HFF-Myc (cell line): ENCODE measurements around the gene CELA2A.

Experiments used
- DNase-seq: peaks from one replicate; pipeline ENCODE4 v3.0.0-alpha.2; 2011; ENCODE audit warnings: low read depth; ENCODE audit errors: extremely low read depth
- H3K4me3 ChIP-seq: replicated peaks from 2 replicates; pipeline ENCODE4 v1.5.1; 2011; ENCODE audit warnings: low read depth, mild to moderate bottlenecking, control low read depth, low read length
- TF ChIP-seq, protein P1 (sequence below): IDR thresholded peaks from 2 replicates; pipeline ENCODE4 v1.5.1; 2012; ENCODE audit warnings: mild to moderate bottlenecking, low read depth, low read length, control low read depth; ENCODE audit errors: missing control alignments

Gene CELA2A

DNA sequence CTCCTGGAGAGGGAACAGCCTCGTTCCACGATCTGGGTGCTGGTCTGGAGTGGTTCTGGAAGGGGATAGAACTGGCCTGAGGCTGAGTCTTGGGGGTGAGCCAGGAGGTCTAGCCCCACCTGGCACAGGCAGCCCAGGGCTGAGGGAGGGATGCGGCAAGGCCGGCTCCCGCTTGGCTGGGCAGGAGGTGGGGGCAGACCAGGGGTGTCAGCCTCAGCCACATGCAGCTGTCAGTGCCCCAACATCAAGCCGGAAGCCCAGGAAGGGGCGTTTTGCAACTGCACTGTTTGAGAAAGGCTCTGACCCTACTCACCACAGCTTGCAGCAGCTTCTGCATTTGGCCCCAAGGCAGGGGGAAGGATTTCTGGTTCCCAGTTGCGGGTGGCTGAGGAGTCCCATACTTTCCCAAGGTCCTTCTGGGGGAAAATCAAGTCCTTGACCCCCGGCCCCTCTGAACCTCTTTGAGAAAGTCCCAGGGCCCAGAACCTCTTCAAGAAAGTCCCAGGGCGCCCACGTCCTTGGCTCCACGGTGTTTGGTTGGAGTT lies 44.9 kb upstream of the CELA2A start:
- TF ChIP-seq, protein P1, sequence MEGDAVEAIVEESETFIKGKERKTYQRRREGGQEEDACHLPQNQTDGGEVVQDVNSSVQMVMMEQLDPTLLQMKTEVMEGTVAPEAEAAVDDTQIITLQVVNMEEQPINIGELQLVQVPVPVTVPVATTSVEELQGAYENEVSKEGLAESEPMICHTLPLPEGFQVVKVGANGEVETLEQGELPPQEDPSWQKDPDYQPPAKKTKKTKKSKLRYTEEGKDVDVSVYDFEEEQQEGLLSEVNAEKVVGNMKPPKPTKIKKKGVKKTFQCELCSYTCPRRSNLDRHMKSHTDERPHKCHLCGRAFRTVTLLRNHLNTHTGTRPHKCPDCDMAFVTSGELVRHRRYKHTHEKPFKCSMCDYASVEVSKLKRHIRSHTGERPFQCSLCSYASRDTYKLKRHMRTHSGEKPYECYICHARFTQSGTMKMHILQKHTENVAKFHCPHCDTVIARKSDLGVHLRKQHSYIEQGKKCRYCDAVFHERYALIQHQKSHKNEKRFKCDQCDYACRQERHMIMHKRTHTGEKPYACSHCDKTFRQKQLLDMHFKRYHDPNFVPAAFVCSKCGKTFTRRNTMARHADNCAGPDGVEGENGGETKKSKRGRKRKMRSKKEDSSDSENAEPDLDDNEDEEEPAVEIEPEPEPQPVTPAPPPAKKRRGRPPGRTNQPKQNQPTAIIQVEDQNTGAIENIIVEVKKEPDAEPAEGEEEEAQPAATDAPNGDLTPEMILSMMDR, result no peak
- H3K4me3 ChIP-seq, result peak overlapping the region; percentile 79
- no peak for DNase-seq

DNA sequence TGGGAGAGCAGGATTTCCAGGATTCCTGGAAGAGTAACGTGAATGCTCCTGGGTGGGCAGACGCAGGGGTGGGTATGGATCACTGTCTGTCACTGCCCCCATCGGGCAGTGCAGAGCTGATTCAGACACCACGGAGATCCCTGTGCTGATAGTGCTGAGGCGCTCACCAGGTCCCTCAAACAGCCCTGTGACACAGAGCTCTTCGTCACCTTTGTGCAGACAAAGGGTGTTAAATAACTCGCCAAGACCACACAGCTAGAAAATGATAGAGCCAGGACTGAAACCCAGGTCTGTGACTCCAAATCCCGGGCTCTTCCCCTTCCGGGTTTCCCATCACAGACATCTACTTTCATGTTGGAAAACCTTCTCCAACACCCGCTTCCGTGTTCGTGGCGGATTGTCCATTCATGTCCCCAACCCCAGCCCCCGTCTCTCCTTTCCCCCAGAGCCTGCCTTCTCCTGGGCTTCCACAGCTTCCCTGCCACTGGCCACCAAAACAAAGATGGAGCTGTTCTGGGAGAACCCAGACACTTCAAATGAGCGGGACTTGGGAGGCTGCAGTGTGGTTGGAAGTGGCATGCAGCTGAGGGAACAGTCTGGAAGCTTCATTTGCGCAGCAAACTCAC lies 44.2 kb upstream of the CELA2A start:
- DNase-seq, result no peak
- H3K4me3 ChIP-seq, result peak overlapping the region; percentile 79
- TF ChIP-seq, protein P1, result no peak

GRCh38 chr1:15412843-15413242 lies 43.7 kb upstream of the CELA2A start:
- H3K4me3 ChIP-seq, result no peak overlapping the region
- no peak for DNase-seq
- TF ChIP-seq, protein P1, result no peak

GRCh38 chr1:15413563-15414444 lies 42.7 kb upstream of the CELA2A start:
- no peak for DNase-seq
- TF ChIP-seq, protein P1, result no peak
- no peak overlapping the region for H3K4me3 ChIP-seq

DNA sequence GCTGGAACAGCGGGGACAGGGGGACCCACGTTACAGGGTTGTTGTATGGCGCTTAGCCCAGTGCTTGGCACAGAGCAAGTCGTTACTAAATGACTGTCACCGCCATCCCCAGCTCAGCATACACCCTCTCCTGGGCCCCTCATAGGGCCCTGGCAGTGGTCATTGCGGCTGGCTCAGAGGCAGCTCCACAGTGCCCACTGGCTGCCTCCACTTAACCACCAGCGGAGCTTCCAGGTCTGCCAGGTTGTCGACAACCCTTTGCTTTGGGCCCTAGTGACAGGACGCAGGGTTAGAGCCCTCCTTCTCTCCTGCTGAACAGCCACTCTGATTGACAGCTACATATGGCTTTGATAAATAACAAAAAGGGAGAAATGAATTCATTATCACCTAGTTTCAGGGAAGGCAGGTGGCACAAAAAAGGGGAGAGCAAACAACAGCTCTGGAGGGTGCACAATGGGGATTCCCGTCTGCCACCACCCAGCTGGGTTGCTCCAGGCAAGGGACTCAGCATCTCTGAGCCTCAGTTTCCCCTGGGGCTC lies 42.0 kb upstream of the CELA2A start:
- DNase-seq, result no peak
- TF ChIP-seq, protein P1, result no peak
- no peak overlapping the region for H3K4me3 ChIP-seq

DNA sequence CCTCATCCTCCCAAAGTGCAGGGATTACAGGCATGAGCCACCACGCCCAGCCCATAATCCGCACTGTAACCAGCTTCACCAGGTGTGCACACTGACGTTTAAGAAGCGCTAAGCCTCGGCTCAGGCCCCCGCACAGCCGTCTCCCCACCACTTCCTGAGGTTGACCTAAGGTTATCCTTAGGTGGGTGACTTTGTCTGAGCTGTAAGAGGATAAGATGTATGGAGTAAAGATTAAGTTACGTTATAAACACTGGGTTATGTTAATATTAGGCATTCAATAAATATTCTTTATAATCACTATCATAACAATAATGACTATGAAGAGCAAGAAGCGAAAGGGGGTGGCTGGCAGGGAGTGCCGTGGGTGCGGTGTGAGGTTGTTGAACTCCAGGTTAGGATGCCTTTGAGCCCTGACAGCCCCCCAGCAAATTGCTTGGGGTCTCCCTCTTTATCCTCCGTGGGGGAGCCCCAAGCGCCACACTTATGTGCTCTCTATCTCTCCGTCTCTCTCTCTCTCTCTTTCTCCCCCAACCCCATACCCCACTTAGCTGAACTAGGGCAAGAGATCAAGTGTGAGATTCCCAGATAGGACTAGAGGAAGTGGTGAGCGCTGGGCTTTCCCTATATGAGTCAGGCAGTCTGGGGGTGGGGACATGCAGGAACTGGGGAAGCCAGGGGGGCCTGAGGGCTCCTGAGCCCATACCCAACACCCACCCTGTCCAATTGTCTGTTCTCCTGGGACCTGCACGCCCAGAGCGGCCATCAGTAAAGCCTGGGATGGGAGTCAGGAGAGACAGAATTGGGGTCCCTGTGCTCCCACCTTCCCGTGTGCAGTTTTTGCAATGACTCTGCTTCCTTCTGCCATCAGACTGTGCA lies 39.2 kb upstream of the CELA2A start:
- TF ChIP-seq, protein P1, result no peak
- DNase-seq, result peak; percentile 56
- H3K4me3 ChIP-seq, result no peak overlapping the region
